GM18907 (cell line): ENCODE measurements around the gene PRCP.

ENCODE experiments used
- ATAC-seq: cut with Tn5 transposase; IDR thresholded peaks from one replicate; pipeline ENCODE4 v1.9.1; 2021; ENCODE audit warnings: mild to moderate bottlenecking, moderate library complexity; ENCODE audit not compliant: unreplicated experiment

The PRCP gene

GRCh38 chr11:82908311-82908710, 8.1 kb upstream of the PRCP start:
- no peak for ATAC-seq

GRCh38 chr11:82907371-82907770, 7.1 kb upstream of the PRCP start:
- ATAC-seq = no peak

- no peak for ATAC-seq
These were observed 6.7 kb upstream of the PRCP start for GRCh38 chr11:82906931-82907330.

- ATAC-seq = no peak
These were observed 6.0 kb upstream of the PRCP start for GRCh38 chr11:82906236-82906635.

- no peak for ATAC-seq
These were observed 3.8 kb upstream of the PRCP start for GRCh38 chr11:82903843-82904586.

GRCh38 chr11:82902880-82903279, 2.6 kb upstream of the PRCP start:
- ATAC-seq = no peak

GRCh38 chr11:82901922-82902485, 1.8 kb upstream of the PRCP start:
- ATAC-seq = no peak

GRCh38 chr11:82901165-82901921, 1.1 kb upstream of the PRCP start, which contains the start of gene DDIAS:
TSS of gene DDIAS (plus strand) at chr11:82901736. CDS start at chr11:82914739, 13,003 bp downstream.
- ATAC-seq = peak; percentile 77

- ATAC-seq = peak; percentile 15
These were observed 313 bp downstream of the PRCP start for GRCh38 chr11:82899957-82900276.

GRCh38 chr11:82899186-82899820, 927 bp downstream of the PRCP start:
- ATAC-seq = peak; percentile 19

- no peak for ATAC-seq
These were observed 2.0 kb downstream of the PRCP start for GRCh38 chr11:82898241-82898640.

GRCh38 chr11:82896183-82896582, 4.0 kb downstream of the PRCP start:
- no peak for ATAC-seq

- peak; percentile 26 for ATAC-seq
These were observed 4.7 kb downstream of the PRCP start for GRCh38 chr11:82895437-82896091.

- ATAC-seq = no peak
These were observed 7.5 kb downstream of the PRCP start for GRCh38 chr11:82892611-82893169.

GRCh38 chr11:82890936-82891335, 9.3 kb downstream of the PRCP start:
- no peak for ATAC-seq

- ATAC-seq = no peak
These were observed 10.3 kb downstream of the PRCP start for GRCh38 chr11:82890002-82890341.

- no peak for ATAC-seq
These were observed 10.9 kb downstream of the PRCP start for GRCh38 chr11:82889133-82890001.

- no peak for ATAC-seq
These were observed 16.4 kb downstream of the PRCP start for GRCh38 chr11:82883853-82884252.

- ATAC-seq = no peak
These were observed 25.3 kb downstream of the PRCP start for GRCh38 chr11:82874646-82875523.
